ENCODE measurements around the gene PRKCB.

PRKCB gene

GRCh38 chr16:23896832-23897821 lies 61.3 kb downstream of the PRKCB start:
- DNase-seq: no peak
- TF ChIP-seq GATA1 (IDR thresholded peaks at IDR 0.05; ENCODE audit: low read depth, low read length) (no peak), POLR2A (IDR thresholded peaks at IDR 0.05; ENCODE audit: low read length) (no peak)

- DNase-seq: no peak
Measured at GRCh38 chr16:23898682-23899430, 63.1 kb downstream of the PRKCB start.

GRCh38 chr16:23899869-23900268 lies 64.1 kb downstream of the PRKCB start:
- no peak for DNase-seq
- TF ChIP-seq GATA1 (IDR thresholded peaks at IDR 0.05; ENCODE audit: low read depth, low read length) (no peak), POLR2A (IDR thresholded peaks at IDR 0.05; ENCODE audit: low read length) (no peak)

More at GRCh38 chr16:23898682-23899430, 63.1 kb downstream of the PRKCB start:
- TF ChIP-seq GATA1 (IDR thresholded peaks at IDR 0.05; ENCODE audit: low read depth, low read length) (no peak), POLR2A (IDR thresholded peaks at IDR 0.05; ENCODE audit: low read length) (no peak)

GRCh38 chr16:23900480-23901177 lies 64.8 kb downstream of the PRKCB start:
- no peak for TF ChIP-seq GATA1 (IDR thresholded peaks at IDR 0.05; ENCODE audit: low read depth, low read length)
- TF ChIP-seq POLR2A (IDR thresholded peaks at IDR 0.05; ENCODE audit: low read length): no peak
- DNase-seq: no peak

GRCh38 chr16:23901178-23902033 lies 65.6 kb downstream of the PRKCB start:
- TF ChIP-seq GATA1 (IDR thresholded peaks at IDR 0.05; ENCODE audit: low read depth, low read length): no peak
- TF ChIP-seq POLR2A (IDR thresholded peaks at IDR 0.05; ENCODE audit: low read length): no peak
- peak; percentile 71 to 85 for DNase-seq

- TF ChIP-seq POLR2A (IDR thresholded peaks at IDR 0.05; ENCODE audit: low read length) (no peak), GATA1 (IDR thresholded peaks at IDR 0.05; ENCODE audit: low read depth, low read length) (no peak)
- peak in 1 of 2 experiments; percentile 17 for DNase-seq
Measured at GRCh38 chr16:23902034-23902747, 66.4 kb downstream of the PRKCB start.

GRCh38 chr16:23902748-23903414 lies 67.1 kb downstream of the PRKCB start:
- no peak for TF ChIP-seq POLR2A (IDR thresholded peaks at IDR 0.05; ENCODE audit: low read length)
- no peak for TF ChIP-seq GATA1 (IDR thresholded peaks at IDR 0.05; ENCODE audit: low read depth, low read length)
- DNase-seq: no peak

GRCh38 chr16:23905027-23905426 lies 69.2 kb downstream of the PRKCB start:
- TF ChIP-seq GATA1 (IDR thresholded peaks at IDR 0.05; ENCODE audit: low read depth, low read length) (no peak), POLR2A (IDR thresholded peaks at IDR 0.05; ENCODE audit: low read length) (no peak)
- DNase-seq: no peak

GRCh38 chr16:23907457-23907902 lies 71.7 kb downstream of the PRKCB start:
- DNase-seq: peak; percentile 58 to 84
- no peak for TF ChIP-seq POLR2A (IDR thresholded peaks at IDR 0.05; ENCODE audit: low read length)
- TF ChIP-seq GATA1 (IDR thresholded peaks at IDR 0.05; ENCODE audit: low read depth, low read length): no peak

GRCh38 chr16:23907903-23908302 lies 72.1 kb downstream of the PRKCB start:
- no peak for DNase-seq
- no peak for TF ChIP-seq GATA1 (IDR thresholded peaks at IDR 0.05; ENCODE audit: low read depth, low read length)

- TF ChIP-seq POLR2A (IDR thresholded peaks at IDR 0.05; ENCODE audit: low read length) (no peak), GATA1 (IDR thresholded peaks at IDR 0.05; ENCODE audit: low read depth, low read length) (no peak)
- no peak for DNase-seq
Measured at GRCh38 chr16:23908790-23909189, 73.0 kb downstream of the PRKCB start.
